8988T (cell line): ENCODE data around the gene UNC13C.

Source experiments
- DNase-seq: peaks from one replicate; pipeline ENCODE4 v3.0.0; 2011

The UNC13C gene

DNA sequence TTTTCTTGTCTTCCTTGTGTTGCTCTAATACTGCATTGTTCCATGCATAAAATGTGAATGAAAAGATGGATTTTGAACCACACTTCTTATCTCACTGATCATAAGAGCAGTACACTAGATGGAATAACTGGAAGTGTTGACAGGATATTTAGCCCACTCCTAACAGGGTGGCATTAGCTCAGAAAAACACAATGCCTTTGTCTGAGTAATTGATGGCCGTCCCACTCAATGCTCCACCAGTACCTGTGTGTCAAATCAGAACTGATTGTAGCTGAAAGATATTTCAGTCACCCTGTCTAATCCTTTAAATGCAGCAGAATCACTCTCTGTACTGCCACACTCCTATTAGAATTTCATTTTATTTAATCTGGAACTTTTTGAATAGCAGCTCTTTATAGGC, 526.5 kb downstream of the UNC13C start:
- no peak for DNase-seq

DNA sequence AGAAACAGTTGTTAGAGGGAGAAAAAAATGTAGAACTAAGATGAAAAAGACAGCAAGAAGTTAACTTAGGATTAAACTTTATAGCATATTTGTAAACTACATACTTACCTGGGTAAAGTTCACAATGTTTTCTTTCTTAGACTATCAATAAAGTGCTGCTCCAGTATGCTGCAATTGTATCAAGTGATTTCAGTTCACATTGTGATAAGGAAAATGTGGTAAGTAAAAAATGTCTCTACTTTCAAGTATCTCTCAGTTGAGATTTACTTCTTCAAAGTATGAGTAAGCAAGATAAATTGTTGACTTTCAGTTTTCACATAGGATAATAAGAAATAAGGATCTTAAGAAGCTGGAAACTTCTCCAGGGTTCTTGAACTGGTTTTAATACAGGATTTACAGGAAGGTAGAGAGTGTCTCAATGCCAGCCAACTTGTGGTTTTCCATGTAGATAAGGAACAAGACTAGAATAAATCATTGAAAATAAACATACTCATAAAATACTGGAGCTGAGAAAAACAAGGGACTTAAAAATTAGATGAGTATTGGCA, 528.8 kb downstream of the UNC13C start:
- no peak for DNase-seq

DNA sequence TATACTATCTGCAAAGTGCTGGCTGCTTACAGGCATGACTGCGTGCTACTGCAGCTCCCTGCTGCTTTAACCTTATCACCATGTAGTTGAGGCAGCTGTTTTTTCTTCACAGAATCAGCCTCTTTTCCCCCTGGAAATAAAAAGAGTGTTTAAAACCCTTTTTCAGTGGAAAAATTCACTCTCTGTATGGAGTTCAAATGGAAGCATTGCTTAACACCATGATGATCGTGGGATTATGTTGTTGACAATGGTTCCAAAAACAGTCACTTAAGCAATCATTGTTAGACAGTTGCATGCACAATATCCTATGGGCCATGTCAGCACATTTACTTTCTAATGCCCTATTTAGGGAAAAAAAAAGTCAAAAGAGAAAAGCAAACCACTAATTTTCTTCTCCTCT, 536.4 kb downstream of the UNC13C start:
- no peak for DNase-seq

DNA sequence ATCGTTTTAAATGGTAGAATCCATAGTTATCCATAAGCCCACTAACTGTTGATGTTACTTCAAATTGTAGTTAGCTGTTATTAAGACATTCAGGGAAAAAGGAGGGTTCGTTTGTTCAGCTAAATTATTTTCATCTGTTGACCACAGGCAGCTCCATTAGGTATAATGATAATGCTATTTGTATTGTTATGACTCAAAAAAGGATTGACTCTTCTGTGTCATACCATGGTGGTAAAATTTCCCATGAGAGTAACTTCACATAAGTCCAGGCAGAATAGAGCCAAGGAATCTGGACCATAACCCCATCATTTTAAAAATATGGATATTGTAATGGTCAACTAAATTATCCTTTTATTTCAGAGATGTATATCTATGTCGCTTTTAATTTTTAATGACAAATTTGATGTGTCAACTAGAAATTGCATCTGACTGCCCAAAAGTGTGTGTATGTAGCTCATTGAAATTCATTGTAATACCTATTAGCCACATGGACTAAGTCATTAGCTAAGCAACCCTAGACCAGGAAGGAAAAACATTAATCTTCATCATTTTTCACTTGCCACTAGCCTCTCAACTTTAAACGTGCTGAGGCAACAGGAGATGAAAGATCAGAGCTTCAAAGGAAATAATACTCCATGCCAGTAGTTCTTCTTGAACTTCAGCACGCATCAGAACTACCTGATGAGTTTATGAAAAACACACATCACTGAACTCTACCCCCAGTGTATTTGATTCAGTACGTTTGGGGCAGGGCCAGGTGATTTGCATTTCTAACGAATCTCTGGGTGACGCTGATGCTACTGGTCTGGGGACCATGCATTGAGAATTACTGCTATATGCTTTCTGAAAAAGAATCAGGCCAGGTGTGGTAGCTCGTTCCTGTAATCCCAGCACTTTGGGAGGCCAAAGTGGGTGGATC, 537.7 kb downstream of the UNC13C start:
- no peak for DNase-seq

DNA sequence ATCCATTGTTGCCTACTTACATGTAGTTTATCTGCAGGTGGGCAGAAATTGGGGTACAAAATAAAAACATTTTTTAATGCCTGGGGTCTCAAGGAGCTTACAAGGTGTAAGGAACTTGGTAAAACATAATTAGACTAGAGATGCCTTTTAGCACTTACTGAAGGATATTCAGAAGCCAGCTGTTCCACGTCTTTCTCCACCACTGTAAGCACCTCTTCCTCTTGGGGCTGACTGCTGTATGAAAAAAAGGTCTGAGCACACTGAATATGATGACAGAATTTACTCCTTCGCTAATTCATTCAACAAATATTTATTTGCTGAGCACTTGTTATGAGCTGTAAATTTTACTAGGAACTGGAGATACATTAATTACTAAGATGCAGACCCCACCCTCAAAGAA, 539.1 kb downstream of the UNC13C start:
- DNase-seq, result no peak

DNA sequence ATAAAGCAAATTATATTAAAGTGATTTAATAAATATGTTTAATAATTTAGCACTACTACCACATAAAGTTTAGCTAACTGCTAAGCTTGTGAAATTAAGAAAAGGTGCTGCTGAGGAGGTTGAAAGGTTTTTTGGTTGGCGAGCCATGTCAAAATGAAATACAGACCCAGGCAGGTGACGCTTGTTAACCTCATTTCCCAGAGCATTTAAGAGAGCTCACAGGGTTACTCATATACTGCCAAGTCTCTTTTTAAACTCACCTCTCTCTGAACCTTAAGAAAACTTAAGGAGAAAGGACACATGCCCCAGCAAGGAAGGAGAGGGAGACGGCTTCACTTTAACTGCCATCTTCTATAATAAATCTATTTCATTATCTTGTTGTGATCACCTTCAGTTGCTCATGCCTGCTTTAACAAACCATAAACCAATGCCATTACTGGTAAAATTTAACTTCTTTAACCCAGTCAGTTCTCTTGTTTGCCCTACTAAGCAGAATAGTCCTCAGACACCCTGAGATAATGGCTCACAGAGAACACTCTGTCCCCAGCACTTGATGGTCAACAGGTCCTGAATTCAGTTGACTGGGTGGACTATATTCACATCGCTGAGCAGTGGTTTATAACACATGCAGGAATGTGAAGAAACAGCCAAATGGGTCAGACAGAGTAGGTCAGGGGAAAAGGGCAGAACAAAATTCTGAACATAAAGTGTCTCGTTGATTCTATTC, 540.1 kb downstream of the UNC13C start:
- DNase-seq, result no peak

DNA sequence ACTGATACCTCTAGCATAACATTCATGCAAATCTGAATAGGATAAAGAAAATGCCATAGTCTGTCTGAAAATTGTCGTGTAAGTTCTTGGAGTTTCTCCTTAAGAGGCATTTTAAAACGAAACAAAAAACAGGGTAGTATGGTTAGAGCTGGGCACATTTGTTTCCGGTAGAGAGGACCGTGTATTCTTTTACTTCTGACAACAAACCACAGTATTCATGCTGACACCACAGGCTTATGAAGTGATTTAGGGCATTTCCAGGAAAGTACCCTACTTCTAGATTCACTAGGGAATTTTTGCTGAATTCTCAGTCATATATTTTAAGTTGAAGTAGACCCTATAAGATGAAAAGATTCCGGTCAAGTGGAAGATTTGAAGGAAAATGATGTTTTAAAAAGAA, 541.3 kb downstream of the UNC13C start:
- no peak for DNase-seq

DNA sequence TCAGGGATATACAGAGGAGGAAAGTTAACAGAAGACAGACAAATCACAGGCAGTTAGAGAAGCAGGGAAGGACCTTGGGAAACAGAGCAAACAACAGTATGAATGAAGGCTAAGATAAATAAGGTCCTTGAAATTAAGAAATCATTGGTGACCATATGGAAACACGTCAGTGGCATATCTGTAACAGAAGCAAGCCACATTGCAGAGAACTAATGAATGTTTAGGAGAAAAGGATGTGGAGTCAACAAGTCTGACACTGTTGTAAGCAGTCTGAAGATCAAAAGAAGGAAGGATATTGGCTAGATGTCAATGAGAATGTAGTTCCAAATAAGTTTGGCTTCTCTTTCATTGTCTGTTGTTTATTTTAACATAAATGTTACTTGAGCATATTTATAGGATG, 542.4 kb downstream of the UNC13C start:
- no peak for DNase-seq

DNA sequence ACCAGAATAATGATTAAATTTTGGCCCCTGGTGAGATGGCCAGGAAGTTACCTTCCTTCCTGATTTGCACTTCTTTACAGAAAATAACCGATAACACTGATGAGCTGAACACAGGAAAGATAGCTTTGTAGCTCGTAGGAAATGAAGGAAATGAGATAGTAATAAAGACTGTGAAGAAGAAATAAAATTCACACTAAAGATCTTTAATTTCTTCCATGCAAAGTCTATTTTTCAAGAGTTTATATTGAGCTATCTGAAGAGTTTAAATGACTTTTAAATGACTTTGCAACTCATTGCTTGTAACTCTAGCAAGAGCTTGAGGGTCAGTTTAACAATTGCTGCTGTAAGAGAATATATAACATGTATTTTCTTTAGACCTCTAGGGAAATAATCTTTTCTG, 543.0 kb downstream of the UNC13C start:
- no peak for DNase-seq

DNA sequence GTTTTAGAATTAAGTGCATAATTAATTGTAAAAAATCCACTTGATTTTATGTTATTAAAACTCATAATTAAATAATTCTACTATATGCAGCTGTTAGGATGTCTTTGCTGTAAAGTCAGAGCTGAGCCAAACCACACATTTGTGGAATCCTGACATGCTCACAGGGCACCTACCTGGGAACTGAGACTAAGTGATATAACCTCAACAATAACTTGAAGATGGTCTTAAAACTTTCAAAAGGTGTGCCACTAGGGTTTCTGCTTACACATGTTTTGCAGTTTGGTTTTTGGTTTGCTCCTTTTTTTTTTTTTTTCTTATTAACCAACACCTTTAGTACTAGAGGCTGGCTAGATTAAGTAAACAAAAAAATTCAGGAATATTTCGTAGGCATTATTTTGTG, 549.8 kb downstream of the UNC13C start:
- no peak for DNase-seq

DNA sequence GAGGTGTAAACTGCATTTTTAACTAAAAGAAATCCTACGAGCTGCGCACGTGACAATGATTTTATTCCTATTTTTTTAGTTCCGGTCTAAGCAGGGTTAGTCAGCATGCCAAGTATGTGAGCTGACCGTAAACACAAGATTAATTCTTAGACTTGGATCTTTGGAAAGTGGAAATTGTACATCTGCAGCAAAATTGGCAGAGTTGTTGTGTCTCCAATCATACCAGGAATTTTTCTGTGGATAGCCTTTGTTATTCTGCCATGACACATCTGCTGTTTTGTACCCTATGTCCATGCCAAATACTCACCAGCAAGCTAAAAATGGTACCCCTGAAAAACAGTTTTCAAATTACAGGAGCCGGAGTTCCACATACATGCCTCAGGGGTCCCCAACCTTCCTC, 562.5 kb downstream of the UNC13C start:
- DNase-seq, result no peak

DNA sequence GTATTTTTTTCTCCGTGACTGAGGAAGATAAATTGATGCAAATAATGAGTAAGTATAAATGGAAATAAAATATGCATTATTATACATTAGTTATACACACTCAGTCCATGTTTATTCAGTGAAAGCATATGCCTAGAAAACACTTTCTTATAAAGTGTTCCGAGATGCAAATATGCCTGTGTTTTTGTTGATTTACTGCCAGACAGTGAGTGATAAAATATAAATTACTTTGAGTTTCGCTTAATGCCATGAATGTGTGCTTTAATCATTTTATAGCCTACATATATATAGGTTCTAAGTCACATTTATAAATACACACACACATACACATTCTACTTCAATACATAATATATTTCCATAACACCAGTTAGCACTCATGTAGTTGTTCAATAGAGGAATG, 569.2 kb downstream of the UNC13C start:
- DNase-seq, result no peak

DNA sequence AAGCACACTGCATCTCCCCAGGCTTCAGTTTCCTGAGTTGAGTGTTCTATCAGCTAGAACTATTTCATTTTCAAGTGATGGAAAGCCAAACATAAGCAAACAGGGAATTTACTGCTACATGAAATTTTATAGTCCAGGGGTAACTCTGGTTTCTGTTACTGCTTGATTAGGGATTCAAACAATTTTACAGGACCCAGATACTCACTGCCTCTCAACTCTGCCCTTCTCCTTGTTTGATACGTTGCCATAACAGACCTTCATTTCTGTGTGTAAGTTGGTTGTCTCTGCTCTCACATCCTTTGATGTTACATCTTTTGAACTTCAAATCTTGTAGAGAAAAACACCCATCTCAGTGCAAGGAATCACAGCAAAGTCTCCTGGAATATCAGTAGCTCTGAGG, 572.7 kb downstream of the UNC13C start:
- DNase-seq, result no peak

DNA sequence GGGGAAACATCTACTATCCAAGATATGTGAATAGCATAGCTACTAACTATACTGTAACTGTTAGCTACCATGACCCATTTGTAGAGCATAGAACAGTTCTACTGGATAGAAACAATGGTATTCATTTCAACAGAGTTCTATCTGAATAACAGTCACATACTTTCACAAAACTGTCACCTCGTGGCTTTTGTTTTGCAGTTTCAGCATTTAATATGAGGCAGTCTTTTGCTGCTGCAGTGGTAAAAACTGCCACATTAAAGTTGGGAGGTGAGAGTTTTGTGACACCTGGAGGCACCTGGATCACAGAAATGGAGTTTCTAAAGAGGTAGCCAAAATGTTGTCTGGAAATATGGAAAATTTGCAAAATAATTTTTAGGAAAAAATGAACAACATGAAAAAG, 578.0 kb downstream of the UNC13C start:
- no peak for DNase-seq

DNA sequence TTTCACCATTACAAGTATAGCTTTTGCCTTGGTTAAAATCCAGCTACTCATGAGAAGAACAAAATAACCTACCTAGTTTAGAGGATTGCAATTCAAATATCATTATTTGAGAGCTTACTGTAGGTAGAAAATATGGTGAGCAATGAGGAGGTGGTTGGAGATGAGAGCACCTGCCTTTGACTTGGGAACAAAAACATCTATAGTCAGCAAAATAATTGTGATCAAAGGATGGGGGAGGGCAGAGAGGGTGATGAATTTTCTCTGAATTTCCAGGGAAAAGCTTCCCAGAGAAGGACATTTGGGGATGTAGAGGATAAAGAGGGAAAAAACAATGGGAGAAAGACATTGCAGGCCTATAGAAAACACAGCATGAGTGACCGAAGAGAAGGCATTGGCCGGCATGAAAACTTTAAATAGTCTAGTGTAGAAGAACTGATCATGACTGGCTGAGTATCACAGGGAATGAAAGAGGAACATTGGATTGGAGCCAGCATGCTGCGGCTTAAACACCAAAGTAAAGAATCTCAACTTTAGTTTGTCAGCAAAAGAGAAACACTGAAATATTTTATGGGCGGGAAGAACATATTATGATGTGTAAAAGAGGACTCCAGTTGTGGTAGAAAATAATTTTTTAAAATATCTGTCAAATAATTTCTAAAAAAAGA, 581.3 kb downstream of the UNC13C start:
- DNase-seq, result no peak

DNA sequence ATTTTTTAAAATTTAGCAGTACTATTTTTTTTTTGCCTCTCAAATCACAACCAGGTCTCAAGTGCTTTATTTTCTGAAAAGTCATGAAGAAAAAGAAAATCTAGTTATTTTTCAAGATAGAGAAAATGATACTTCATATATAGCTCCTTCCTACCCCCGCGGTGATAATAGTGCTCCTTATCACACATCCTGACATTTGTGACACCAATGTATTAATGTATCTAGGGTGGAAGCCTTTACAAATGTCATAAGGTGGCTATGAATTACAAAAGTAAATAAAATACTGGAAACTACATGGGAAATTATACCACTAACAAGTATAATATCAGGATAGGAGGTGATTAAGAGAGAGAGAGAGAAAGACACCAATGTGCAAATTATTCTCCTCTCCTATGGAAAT, 582.2 kb downstream of the UNC13C start:
- no peak for DNase-seq

DNA sequence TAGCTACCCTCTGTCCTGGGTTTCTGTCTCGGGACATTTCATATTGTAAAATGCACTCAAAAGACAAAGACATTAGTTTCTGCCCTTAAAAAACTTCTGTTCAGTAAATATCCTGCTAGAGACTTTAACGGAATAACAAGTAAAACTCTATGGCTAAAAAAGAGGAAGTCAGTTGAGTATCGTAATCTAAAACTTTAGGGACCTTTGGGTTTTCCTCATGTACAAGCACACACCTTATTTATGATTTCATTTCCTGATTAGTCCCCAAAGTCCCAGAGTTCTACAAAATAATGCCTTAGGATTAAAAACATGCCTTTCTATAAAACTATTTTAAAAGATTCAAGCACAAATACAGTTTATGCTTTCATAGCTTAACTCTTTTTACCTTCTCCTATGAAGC, 585.9 kb downstream of the UNC13C start:
- DNase-seq, result no peak

DNA sequence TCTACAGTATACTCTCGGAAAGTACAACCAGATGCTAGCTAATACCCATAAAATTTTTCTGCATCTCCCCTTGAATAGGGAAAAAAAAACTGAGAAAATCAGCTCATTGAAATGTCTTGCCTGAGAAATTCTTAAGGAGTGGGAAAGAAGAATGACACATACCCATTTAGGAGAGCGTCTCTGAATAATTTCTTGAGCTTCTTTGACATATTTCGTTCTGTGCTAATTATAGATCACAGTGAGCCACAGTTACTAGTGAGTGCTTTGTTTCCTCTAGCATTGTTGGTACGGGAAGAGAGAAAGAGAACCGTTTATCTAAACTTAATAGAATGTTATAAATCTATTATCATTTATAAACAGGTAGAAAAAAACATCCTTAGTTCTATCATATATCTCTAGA, 588.4 kb downstream of the UNC13C start:
- no peak for DNase-seq

DNA sequence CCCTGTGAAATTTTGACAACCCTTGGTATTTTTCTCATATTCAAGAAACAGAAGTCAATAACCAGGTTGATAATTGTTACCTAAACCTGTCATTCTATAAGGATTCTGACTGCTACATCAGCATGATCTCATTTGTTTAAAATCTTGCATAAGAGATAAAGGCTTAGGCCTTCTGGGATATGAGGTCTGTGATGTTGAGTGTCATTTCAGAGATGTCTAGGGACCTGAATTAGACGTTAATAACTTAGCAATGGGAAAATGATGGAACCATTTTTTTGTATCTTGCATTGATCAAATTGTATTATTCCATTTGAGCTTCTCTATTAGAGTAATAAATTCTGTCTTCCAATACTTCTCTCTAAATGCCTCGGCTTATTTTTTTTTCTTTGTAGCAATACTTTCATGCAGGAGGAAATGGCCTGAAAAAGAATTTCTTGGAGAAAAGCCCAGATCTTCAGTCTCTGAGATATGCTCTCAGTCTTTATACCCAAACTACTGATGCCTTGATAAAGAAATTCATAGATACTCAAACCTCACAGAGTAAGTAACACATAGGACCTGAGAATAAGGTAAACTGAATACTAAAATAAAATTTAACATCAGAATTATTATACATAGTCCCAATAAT, 589.3 kb downstream of the UNC13C start:
- no peak for DNase-seq

DNA sequence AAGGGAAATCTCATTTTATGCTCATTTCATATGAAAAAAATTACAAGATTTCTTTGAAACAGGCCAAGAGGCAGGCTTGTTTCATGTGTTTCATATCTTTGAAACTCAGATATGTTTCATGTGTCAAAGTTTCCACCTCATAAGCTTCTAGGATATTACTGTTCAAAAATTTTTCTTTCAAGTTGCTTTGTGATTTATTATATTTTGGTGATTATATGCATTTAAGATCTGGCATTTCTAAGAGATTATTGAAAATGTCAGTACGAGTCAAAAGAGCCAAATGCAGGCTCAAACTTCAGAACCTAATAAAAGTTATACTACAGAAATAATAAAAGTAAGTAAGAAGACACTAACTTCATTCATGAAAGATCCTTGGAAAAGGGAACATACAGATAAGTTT, 590.1 kb downstream of the UNC13C start:
- no peak for DNase-seq

DNA sequence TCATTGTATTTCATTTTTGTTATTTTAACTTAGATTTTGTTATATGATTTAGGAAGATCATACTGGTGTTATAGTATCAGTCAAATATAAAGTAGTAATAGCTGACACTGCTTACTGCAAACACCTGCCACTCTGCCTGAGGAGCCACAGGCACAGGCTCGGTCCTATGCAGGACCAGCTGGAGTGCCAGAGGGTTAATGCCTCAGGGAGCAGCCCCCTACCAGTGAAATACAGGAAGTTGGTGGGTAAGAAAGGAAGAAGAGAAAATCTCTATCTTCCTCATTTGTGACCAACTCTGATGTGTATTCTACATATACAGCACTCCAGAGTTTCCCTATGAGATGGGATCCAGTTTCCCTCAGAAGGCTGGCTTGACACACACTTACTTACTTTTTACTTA, 593.3 kb downstream of the UNC13C start:
- DNase-seq, result no peak

DNA sequence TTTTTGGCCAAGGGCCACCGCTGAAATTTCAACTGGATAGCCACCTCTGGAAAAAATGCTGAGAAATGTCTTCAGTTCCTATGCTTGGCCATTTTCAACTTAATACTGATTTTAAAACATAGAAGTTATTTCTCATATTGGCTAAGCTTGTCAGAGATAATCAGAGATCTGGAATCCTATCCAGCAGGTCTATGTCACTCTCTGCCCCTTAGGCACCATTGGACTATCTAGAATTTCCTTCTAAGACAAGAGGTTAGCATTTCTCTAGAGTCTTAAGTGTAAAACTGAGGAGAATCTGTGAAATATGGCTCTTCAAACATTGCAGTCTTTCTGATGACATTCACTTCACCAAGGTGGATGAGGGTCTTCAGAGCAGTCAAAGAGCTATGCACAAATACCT, 597.3 kb downstream of the UNC13C start:
- DNase-seq, result no peak

DNA sequence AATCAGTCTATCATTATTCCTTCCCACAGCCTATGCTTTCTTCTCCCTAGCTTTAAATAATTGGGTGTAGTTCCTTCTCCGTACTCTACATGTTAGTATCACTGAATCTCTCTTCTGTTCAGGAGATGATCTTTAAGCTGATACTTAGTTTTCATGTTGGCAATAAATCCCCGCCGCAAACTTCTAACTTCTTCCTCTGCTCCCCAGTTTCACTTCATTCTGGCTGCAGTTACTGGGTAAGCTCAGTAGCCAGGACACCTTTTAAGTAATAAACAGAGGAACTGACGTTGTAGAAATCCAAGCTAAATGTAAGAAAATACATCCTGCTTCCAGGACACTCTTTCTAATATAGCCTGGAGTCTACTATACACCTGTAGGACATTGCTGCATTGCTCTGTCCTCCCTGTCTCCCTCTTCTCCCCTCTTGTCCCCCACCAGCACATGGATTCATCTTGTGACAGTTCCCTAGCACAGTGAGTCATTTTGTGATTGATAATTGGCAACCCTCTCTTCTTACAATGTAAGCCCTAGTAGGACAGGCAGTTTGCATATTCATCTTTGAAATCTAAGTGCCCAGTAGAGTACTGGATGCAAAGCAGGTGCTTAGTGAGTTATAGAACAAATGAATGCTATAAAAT, 598.2 kb downstream of the UNC13C start:
- no peak for DNase-seq
